IPS-NIHi11 (cell line): ENCODE data around the gene GPR78.
"Not testable (repeated sequence)": the region's sequence is repeated elsewhere in the genome, so short reads cannot be mapped to it uniquely, and the experiment has no call there.

Experiments used
- DNase-seq: peaks from one replicate; pipeline ENCODE4 v3.0.0; 2012; ENCODE audit warnings: mixed read lengths, low spot score

GPR78 gene

DNA sequence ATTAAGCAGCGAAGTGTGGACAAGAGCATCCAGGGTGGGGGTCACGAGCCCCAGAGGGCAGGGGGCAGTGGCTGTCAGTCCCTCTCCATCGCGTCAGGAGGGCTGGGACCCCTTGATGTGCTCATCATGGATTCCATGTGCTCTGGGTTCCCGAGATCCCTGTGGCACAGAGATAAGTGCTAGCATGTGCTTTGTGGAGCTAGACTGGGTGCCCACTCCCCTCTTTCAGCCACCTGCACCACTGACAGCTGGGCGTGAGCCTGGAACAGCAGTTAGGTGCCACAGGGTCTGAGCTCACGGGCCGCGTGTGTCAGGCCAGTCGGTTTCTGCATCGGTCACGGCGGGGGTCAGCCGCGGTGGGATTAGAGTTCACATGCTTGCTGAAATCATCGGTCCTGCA lies 36.6 kb downstream of the GPR78 start:
- DNase-seq, result no peak

DNA sequence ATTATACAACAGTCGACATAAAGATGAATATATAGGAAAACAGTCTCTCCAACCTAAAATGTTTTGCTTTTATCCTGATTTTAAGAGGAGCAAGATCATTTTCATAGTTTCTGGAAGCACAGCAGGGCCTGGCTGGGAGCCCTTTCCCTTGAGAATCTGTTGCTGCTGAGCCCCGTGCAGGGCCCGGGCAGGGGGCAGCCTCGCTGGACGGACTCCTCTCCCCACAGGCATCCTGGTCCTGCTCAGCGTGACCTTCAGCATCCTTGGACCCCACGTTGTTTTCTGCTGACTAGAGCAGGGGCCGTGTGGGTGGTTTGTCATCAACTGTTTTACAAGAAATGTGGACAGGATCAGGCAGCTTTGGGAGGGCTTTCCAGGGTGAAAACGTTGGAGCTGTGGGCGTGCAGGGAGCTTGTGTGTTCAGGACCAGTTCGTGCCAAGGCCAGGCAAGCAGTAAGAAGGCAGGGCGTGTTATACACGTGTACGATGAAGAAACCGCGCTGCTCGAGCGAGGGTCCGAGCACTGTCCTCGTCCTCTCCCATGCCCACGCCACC lies 37.4 kb downstream of the GPR78 start:
- DNase-seq, result no peak

DNA sequence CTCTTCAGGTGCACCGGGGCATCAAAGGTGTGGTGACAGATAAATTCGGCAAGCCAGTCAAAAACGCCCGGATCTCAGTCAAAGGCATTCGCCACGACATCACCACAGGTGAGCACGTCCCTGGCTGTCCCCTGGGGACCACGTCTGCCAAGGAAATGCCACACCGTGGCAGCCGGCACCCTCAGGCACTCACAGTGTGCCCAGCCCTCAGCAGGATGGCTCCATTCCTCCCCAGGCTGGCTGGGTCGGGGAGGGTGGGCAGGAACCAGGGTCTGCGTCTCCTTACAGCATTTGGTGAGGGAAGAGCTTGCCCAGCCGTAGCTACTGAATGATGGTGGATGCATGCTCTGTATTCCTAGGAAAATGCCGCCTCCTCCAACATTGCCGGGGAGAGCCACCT lies 38.2 kb downstream of the GPR78 start:
- no peak for DNase-seq

DNA sequence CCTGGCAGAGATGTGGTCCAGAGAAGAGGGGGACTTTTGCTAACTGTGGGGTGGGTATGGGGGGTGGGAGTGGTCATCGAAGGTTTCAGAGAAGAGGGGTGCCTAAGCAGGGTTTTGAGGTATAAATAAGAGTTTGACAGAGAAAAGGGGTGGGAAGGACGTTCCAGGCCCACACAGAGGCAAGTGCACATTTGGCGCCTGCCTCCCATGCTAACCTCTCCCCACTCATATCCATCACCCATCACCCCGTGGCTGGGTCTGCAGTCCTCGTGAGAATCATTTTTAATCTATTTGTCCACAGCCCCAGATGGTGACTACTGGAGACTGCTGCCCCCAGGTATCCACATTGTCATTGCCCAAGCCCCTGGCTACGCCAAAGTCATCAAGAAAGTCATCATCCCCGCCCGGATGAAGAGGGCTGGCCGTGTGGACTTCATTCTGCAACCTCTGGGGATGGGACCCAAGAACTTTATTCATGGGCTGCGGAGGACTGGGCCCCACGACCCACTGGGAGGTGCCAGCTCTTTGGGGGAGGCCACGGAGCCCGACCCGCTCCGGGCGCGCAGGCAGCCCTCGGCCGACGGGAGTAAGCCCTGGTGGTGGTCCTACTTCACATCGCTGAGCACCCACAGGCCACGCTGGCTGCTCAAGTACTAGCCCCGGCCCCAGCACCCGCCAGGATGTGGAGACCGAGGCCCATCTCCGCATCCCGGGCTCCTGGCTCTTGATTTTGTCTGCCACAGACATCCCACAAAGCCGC lies 38.9 kb downstream of the GPR78 start:
- no peak for DNase-seq

DNA sequence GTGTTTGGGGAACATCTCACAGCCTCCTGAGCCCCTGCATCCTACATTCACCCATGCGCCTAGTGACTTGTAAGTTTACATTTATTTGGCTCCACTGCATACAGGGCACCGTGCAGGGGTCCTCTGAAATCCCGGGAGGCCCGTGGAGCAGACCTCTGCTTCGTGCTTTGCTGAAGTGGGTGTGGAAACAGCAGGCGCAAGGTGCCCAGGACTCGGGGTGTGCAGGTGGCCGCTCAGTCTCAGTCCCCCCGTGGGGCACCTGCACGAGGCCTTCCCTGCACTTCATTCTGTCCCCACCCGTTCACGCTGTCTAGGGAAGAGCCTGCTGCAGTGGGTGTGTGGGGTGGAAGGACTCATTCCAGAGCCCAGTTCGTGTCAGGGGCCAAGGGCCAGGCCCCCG lies 40.9 kb downstream of the GPR78 start:
- not testable (repeated sequence) for DNase-seq

DNA sequence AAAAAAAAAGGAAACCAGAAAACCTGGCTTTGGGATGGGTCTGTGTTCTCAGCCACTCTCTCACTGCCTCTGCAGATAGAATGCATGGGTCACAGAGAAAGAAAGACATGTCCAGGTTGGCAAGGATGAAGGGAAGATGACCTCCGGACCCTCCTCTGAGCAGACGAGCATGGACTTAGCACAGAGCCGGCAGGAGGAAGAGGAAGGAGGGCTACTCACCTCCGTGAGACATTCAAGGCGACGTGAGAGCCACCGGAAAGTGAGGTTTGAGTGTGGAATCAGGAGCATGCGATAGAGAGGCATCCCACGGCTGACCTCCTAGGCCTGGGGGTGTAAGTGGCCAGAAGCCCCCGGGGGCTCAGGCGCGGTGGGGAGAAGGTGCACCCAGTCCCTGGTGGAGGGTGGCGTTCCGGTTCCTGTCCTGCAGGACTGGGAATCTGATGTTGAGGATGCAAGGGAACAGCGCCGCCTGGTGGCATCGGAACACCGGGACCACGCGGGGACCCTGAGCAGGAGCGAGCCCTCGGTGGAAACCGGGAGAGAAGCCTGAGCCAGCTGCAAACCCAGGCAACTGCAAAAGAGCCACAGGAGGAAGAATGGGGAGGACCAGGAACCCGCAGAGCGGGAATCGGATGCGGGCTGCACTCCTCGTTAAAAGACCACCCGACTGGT lies 44.5 kb downstream of the GPR78 start:
- not testable (repeated sequence) for DNase-seq

DNA sequence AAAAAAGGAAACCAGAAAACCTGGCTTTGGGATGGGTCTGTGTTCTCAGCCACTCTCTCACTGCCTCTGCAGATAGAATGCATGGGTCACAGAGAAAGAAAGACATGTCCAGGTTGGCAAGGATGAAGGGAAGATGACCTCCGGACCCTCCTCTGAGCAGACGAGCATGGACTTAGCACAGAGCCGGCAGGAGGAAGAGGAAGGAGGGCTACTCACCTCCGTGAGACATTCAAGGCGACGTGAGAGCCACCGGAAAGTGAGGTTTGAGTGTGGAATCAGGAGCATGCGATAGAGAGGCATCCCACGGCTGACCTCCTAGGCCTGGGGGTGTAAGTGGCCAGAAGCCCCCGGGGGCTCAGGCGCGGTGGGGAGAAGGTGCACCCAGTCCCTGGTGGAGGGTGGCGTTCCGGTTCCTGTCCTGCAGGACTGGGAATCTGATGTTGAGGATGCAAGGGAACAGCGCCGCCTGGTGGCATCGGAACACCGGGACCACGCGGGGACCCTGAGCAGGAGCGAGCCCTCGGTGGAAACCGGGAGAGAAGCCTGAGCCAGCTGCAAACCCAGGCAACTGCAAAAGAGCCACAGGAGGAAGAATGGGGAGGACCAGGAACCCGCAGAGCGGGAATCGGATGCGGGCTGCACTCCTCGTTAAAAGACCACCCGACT lies 50.2 kb downstream of the GPR78 start:
- not testable (repeated sequence) for DNase-seq

DNA sequence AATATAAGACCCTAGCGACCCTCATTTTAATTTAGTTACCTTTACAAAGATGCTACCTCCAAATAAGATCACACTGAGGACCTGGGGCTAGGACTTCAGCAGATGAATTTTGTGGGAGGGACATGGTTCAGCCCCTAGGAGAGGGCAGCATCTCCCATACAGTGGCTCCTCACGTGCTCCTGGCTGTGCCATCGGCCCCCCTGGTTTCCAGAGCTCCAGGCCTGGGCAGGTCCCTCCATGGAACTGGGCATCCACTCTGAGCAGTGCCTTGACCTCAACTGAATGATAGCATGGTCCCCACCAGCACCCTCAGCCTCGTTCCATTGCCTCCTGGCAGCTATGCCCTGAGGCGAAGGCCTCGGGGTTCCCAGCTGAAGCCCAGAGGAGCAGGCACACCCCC lies 51.7 kb downstream of the GPR78 start:
- DNase-seq, result not testable (repeated sequence)

DNA sequence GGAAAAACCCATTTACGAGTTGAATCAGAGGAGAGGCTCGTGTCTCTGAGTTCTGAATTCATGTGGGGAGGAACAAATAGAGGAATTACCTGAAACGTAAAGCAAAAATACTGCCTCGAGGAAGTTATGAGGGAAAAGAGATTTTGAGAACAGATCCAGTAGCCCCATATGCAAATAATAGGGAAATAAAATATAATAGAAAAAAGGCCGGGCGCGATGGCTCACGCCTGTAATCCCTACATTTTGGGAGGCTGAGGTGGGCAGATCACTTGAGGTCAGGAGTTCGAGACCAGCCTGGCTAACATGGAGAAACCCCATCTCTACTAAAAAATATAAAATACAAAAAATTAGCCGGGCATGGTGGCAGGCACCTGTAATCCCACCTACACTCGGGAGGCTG lies 54.6 kb downstream of the GPR78 start:
- DNase-seq, result not testable (repeated sequence)

DNA sequence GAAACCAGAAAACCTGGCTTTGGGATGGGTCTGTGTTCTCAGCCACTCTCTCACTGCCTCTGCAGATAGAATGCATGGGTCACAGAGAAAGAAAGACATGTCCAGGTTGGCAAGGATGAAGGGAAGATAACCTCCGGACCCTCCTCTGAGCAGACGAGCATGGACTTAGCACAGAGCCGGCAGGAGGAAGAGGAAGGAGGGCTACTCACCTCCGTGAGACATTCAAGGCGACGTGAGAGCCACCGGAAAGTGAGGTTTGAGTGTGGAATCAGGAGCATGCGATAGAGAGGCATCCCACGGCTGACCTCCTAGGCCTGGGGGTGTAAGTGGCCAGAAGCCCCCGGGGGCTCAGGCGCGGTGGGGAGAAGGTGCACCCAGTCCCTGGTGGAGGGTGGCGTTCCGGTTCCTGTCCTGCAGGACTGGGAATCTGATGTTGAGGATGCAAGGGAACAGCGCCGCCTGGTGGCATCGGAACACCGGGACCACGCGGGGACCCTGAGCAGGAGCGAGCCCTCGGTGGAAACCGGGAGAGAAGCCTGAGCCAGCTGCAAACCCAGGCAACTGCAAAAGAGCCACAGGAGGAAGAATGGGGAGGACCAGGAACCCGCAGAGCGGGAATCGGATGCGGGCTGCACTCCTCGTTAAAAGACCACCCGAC lies 55.8 kb downstream of the GPR78 start:
- not testable (repeated sequence) for DNase-seq
